HG03045 (cell line): Measurements from ENCODE around the gene CATSPER3.

Experiments
- ATAC-seq: cut with Tn5 transposase; IDR thresholded peaks from one replicate; pipeline ENCODE4 v1.9.1; 2021; ENCODE audit warnings: mild to moderate bottlenecking, moderate library complexity; ENCODE audit not compliant: unreplicated experiment

CATSPER3 gene

DNA sequence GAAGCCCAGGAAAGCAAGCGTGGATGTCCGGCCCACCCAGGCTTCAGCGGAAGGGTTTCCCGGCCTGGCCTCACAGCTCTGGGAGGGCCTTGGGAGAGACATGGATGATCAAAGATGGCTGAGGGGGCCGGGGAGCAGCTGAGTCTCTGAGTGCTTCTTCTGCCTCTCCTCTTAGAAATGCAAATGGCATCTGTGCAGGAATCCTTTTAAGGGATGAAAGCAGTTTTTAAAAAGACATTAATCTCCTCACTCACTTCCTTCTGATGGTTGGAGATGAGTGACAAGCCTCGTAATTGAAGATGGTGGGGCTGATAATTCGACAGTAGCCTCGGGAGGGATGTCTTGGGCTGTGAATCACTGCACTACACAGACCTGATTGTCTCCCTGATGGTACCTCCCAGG, 90.6 kb downstream of the CATSPER3 start:
- no peak for ATAC-seq

DNA sequence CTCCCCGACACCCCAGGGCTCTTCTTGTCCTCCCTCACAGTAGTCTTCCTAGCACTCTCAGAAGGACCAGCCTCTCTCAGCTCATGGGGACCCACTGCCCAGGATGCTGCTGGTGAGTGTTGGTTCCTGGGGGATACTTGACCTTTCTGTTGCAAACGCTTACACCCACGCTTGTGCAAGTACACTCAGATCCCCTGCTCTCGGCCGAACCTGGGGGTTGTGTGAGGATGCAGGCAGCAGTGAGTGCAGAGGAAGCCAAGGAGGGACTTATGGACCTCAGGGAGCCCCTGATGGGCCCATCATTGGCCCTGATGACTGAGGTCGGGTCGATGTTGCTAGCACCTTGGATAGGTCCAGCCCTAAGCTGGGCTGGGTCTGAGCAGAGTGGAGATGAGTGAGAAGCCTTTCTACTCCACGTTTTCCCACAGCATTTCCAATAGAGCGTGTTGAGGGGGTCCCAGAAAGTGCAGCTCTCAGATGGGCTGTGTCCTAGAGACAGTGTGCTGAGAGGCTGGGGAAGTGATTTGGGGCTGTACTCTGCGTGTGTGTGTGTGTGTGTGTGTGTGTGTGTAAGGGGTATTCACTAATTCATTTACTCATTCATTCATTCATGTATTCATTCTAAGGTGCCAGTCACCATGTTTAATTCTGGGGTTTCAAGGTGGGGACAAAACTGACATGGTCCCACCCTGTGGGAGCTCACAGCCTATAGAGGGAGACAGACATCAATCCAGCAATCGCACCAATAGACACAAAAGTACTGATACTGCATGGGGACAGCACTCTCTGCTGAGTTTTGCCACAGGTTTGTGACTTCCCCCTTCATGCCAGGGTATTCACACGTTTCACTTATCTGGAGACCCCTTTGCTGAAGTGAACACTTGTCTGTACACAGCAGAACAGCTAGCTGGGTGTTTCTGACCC, 91.6 kb downstream of the CATSPER3 start:
- no peak for ATAC-seq

DNA sequence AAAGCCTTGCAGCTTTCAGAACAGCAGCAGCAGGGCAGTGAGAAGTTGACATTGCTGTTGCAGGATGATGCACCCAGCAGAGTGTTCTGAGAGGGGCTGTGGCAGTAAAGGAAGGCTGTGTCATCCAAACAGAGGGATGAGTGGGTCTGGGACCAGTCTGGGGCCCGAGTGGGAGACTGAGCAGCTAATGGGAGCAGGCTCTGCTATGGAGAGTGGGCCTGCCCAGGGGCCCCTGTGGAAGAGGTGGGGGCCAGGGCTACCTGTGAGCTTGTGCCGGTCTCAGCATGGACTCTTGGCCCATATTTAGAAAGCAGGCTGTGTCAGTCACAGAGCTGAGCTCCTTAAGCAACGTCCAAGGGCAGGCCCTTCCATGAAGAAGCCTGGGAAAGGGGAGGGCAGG, 92.3 kb downstream of the CATSPER3 start:
- no peak for ATAC-seq

DNA sequence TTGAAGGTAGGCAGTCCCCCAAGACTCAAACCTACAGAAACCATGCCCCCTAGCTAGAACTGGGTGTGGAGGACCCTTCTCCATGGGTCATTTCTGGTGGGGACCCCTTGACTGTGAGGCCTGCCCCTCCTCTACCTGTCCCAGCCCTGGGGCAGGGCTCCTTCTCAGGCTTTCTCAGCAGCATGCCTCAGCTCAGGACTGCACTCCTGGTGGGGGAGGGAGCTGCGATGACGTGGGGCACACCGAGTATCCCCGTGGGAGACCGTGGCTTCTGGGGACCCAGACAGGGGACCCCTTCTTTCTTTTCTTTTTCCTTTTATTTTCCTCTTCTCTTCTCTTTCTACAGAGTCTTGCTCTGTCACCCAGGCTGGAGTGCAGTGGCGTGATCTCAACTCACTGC, 93.3 kb downstream of the CATSPER3 start:
- no peak for ATAC-seq
